Endodermal cell (in vitro differentiated cells): Measurements from ENCODE around the gene HS6ST3. TPM values are rescaled to one million over a fixed set of nuclear protein-coding genes. Genes with fewer than 3 reads are reported as not detected.

Experiments used
- DNase-seq: peaks from one replicate; pipeline ENCODE4 v3.0.0-alpha.2; 2017
- H3K27ac ChIP-seq: 2 replicates; pipeline ENCODE4 v1.5.1; 2013; ENCODE audit warnings: mild to moderate bottlenecking, low read depth, low read length, moderate library complexity
- H3K27me3 ChIP-seq: 2 replicates; pipeline ENCODE4 v1.6.1; 2013; ENCODE audit warnings: mild to moderate bottlenecking, low read length, moderate library complexity; ENCODE audit not compliant: insufficient read depth, control insufficient read depth, poor library complexity, severe bottlenecking
- H3K36me3 ChIP-seq: 2 replicates; pipeline ENCODE4 v1.7.0; 2013; ENCODE audit warnings: mild to moderate bottlenecking, low read length, moderate library complexity; ENCODE audit not compliant: control insufficient read depth, insufficient read depth
- H3K4me1 ChIP-seq: one replicate; pipeline ENCODE4 v1.7.0; 2013; ENCODE audit warnings: low read length; ENCODE audit not compliant: control insufficient read depth, insufficient read depth
- H3K4me3 ChIP-seq: 2 replicates; pipeline ENCODE4 v1.5.1; 2013; ENCODE audit warnings: mild to moderate bottlenecking, low read length, moderate library complexity
- H3K9ac ChIP-seq: 2 replicates; pipeline ENCODE4 v1.6.1; 2013; ENCODE audit warnings: mild to moderate bottlenecking, low read length, moderate library complexity; ENCODE audit not compliant: poor library complexity, severe bottlenecking; ENCODE audit errors: extremely low read depth
- H3K9me3 ChIP-seq: 2 replicates; pipeline ENCODE4 v1.6.1; 2013; ENCODE audit warnings: mild to moderate bottlenecking, low read length, moderate library complexity; ENCODE audit not compliant: control insufficient read depth
- H3K27ac Mint-ChIP-seq: 2 replicates; pipeline ENCODE4 v1.8.0; 2020; ENCODE audit warnings: mixed read lengths
- H3K27me3 Mint-ChIP-seq: 2 replicates; pipeline ENCODE4 v1.8.0; 2021; ENCODE audit warnings: mild to moderate bottlenecking, mixed read lengths; ENCODE audit not compliant: insufficient read depth
- H3K36me3 Mint-ChIP-seq: 2 replicates; pipeline ENCODE4 v1.8.0; 2020; ENCODE audit warnings: low read depth, mixed read lengths
- H3K4me1 Mint-ChIP-seq: 2 replicates; pipeline ENCODE4 v1.8.0; 2020; ENCODE audit warnings: mixed read lengths
- H3K4me3 Mint-ChIP-seq: 2 replicates; pipeline ENCODE4 v1.8.0; 2020; ENCODE audit warnings: mild to moderate bottlenecking, moderate library complexity, mixed read lengths
- H3K9me3 Mint-ChIP-seq: 2 replicates; pipeline ENCODE4 v1.8.0; 2020; ENCODE audit warnings: mild to moderate bottlenecking, mixed read lengths
- CTCF ChIP-seq: fragments of 200-600 bp; sonication (generic); conservative IDR thresholded peaks from 2 replicates; pipeline ENCODE4 v1.5.0; 2021; ENCODE audit warnings: antibody characterized with exemption, mild to moderate bottlenecking
- WGBS, 2 experiments: methylation state at CpG; one replicate each; pipeline versions ENCODE4 v1.1.5 to v1.1.7; 2013; ENCODE audit warnings: missing lambda C conversion rate in 2 of 2, mixed read lengths in 1 of 2; ENCODE audit not compliant: insufficient coverage in 1 of 2, insufficient read length in 1 of 2; 5-methylcytosine and 5-hydroxymethylcytosine counted together
- total RNA-seq, 2 donors: library from RNA; stranded (reverse); fragmentation: NEBNext Ultra II Directional in 1 of 2; extraction: Animal tissue kit (Norgen Biotek cat#: 25700) in 1 of 2; gene quantifications; 2 replicates in 1 of 2; 3 replicates in 1 of 2; pipeline ENCODE4 v1.2.1, GENCODE V29; 2021

HS6ST3 gene
- total RNA-seq, 2 donors from 2014 or later: 0.84 to 1.1 TPM

- no peaks in the 10 kb centered on the region for H3K27me3 ChIP-seq
- Mint-ChIP-seq H3K9me3 (peaks cover 15% of the 10 kb centered on the region), H3K27ac (no peak overlapping the region), H3K27me3 (peaks cover 6% of the 10 kb centered on the region), H3K36me3 (no peaks in the 10 kb centered on the region), H3K4me1 (peaks cover 14% of the 10 kb centered on the region), H3K4me3 (no peak overlapping the region)
- no peaks in the 10 kb centered on the region for H3K4me1 ChIP-seq
- DNase-seq: no peak
- H3K9ac ChIP-seq: no peak overlapping the region
- WGBS, 2 experiments: 75 to 88% methylated on average over 5 to 9 of the region's 9 CpGs
- no peak overlapping the region for H3K4me3 ChIP-seq
- H3K27ac ChIP-seq: no peak overlapping the region
- no peak for TF ChIP-seq CTCF
- no peaks in the 10 kb centered on the region for H3K36me3 ChIP-seq
- no peaks in the 10 kb centered on the region for H3K9me3 ChIP-seq
Measured at GRCh38 chr13:96851856-96852445, 762.0 kb downstream of the HS6ST3 start.

- no peak for TF ChIP-seq CTCF
- H3K36me3 Mint-ChIP-seq: no peaks in the 10 kb centered on the region
Measured at GRCh38 chr13:96858133-96858826, 768.4 kb downstream of the HS6ST3 start.

GRCh38 chr13:96860882-96861281 is 771.0 kb downstream of the HS6ST3 start:
- Histone ChIP-seq H3K4me1 (no peaks in the 10 kb centered on the region), H3K27me3 (peaks cover 5% of the 10 kb centered on the region), H3K9me3 (no peaks in the 10 kb centered on the region), H3K9ac (no peak overlapping the region), H3K27ac (no peak overlapping the region), H3K4me3 (no peak overlapping the region), H3K36me3 (no peaks in the 10 kb centered on the region)
- no peaks in the 10 kb centered on the region for H3K4me1 Mint-ChIP-seq
- no peak overlapping the region for H3K4me3 Mint-ChIP-seq
- TF ChIP-seq CTCF: no peak
- H3K27me3 Mint-ChIP-seq: peaks cover 3% of the 10 kb centered on the region
- H3K27ac Mint-ChIP-seq: no peak overlapping the region
- H3K36me3 Mint-ChIP-seq: no peaks in the 10 kb centered on the region
- no peak for DNase-seq
- WGBS, 2 experiments: 76 to 84% methylated on average over 2 of the region's 2 CpGs
- H3K9me3 Mint-ChIP-seq: no peaks in the 10 kb centered on the region

More at GRCh38 chr13:96858133-96858826, 768.4 kb downstream of the HS6ST3 start:
- Mint-ChIP-seq H3K4me1 (no peaks in the 10 kb centered on the region), H3K27ac (no peak overlapping the region), H3K27me3 (no peaks in the 10 kb centered on the region), H3K9me3 (peaks cover 9% of the 10 kb centered on the region), H3K4me3 (no peak overlapping the region)
- Histone ChIP-seq H3K4me1 (no peaks in the 10 kb centered on the region), H3K9ac (no peak overlapping the region), H3K27ac (no peak overlapping the region), H3K4me3 (no peak overlapping the region), H3K27me3 (peaks cover 5% of the 10 kb centered on the region), H3K36me3 (no peaks in the 10 kb centered on the region), H3K9me3 (no peaks in the 10 kb centered on the region)
- no peak for DNase-seq
- 91% methylated on average over 1 of the region's 1 CpG; no CpG with 5 or more reads in 1 of the 2 experiments for WGBS, 2 experiments
